SK-N-SH (cell line): ENCODE measurements around the gene WWC2. TPM values are rescaled to one million over a fixed set of nuclear protein-coding genes. Genes with fewer than 3 reads are reported as not detected.

Experiments used
- CTCF ChIA-PET: fragments of 300-600, 350-600 bp; formaldehyde crosslinking; extraction: SDS; loops from one replicate; lab custom pipeline; 2021; lab: Yijun Ruan, JAX
- POLR2A ChIA-PET: fragments of 350-600 bp; sonication (Branson Sonifier 250); formaldehyde crosslinking; extraction: SDS; loops from one replicate; lab custom pipeline; 2020; ENCODE audit warnings: antibody characterized with exemption, inconsistent platforms; lab: Yijun Ruan, JAX
- DNase-seq: peaks from one replicate; pipeline ENCODE4 v3.0.0; 2012
- H2AFZ ChIP-seq: fragments of 200-600 bp; sonication (generic); 2 replicates; pipeline ENCODE4 v1.8.1; 2016; ENCODE audit warnings: antibody characterized with exemption, mild to moderate bottlenecking, low read depth
- H3F3A ChIP-seq: fragments of 200-600 bp; sonication (generic); replicated peaks from 2 replicates; pipeline ENCODE3; 2016; ENCODE audit warnings: antibody characterized with exemption, mild to moderate bottlenecking; ENCODE audit not compliant: insufficient read depth
- H3K27ac ChIP-seq, 2 experiments: fragments of 200-500 bp in 1 of 2; fragments of 200-600 bp in 1 of 2; sonication (Bioruptor generic) in 1 of 2; sonication (generic), shearing (Covaris generic) in 1 of 2; 2 replicates each; pipeline versions ENCODE4 v1.5.1 to v1.6.1; 2014 to 2016; ENCODE audit warnings: low read depth in 2 of 2, inconsistent platforms in 1 of 2, low read length in 1 of 2, mild to moderate bottlenecking in 1 of 2, mixed read lengths in 1 of 2
- H3K27me3 ChIP-seq: fragments of 200-600 bp; sonication (generic), shearing (Covaris generic); 2 replicates; pipeline ENCODE4 v1.6.1; 2016; ENCODE audit warnings: mixed run types; ENCODE audit not compliant: insufficient read depth
- H3K36me3 ChIP-seq, 2 experiments: fragments of 200-500 bp in 1 of 2; fragments of 200-600 bp in 1 of 2; sonication (Bioruptor generic) in 1 of 2; sonication (generic) in 1 of 2; replicated peaks in 1 of 2; 2 replicates each; pipeline versions ENCODE3 to v1.5.1; 2014 to 2016; ENCODE audit warnings: low read length in 1 of 2, mild to moderate bottlenecking in 1 of 2; ENCODE audit not compliant: insufficient read depth in 2 of 2, control insufficient read depth in 1 of 2
- H3K4me1 ChIP-seq, 2 experiments: fragments of 200-500 bp in 1 of 2; fragments of 200-600 bp in 1 of 2; sonication (Bioruptor generic) in 1 of 2; sonication (generic), shearing (Covaris generic) in 1 of 2; 2 replicates each; pipeline versions ENCODE4 v1.5.1 to v1.6.1; 2014 to 2016; ENCODE audit warnings: low read depth in 1 of 2, low read length in 1 of 2, mixed run types in 1 of 2; ENCODE audit not compliant: insufficient read depth in 2 of 2, control insufficient read depth in 1 of 2
- H3K4me2 ChIP-seq: fragments of 200-600 bp; sonication (generic), shearing (Covaris generic); 2 replicates; pipeline ENCODE4 v1.6.1; 2017; ENCODE audit warnings: mixed run types
- H3K4me3 ChIP-seq, 2 experiments: fragments of 200-500 bp in 1 of 2; fragments of 200-600 bp in 1 of 2; sonication (Bioruptor generic) in 1 of 2; sonication (generic), shearing (Covaris generic) in 1 of 2; 2 replicates each; pipeline versions ENCODE4 v1.5.1 to v1.8.1; 2014 to 2016; ENCODE audit warnings: low read depth in 2 of 2, inconsistent platforms in 1 of 2, low read length in 1 of 2, mild to moderate bottlenecking in 1 of 2, mixed read lengths in 1 of 2, moderate library complexity in 1 of 2
- H3K79me2 ChIP-seq: fragments of 200-600 bp; sonication (generic); 2 replicates; pipeline ENCODE4 v1.8.1; 2017; ENCODE audit warnings: mild to moderate bottlenecking; ENCODE audit not compliant: insufficient read depth
- H3K9ac ChIP-seq: fragments of 200-600 bp; sonication (generic); 2 replicates; pipeline ENCODE4 v1.6.1; 2017; ENCODE audit warnings: mixed run types
- H3K9me2 ChIP-seq: fragments of 200-600 bp; sonication (generic); 2 replicates; pipeline ENCODE4 v1.6.1; 2017; ENCODE audit warnings: mixed run types
- H3K9me3 ChIP-seq: fragments of 200-600 bp; sonication (generic); 2 replicates; pipeline ENCODE4 v1.6.1; 2017; ENCODE audit warnings: mixed run types, mild to moderate bottlenecking, moderate library complexity
- H4K20me1 ChIP-seq: fragments of 200-600 bp; sonication (generic); 2 replicates; pipeline ENCODE4 v1.6.1; 2017; ENCODE audit warnings: mild to moderate bottlenecking, mixed run types; ENCODE audit not compliant: insufficient read depth
- CHD2 ChIP-seq: fragments of 150-350 bp; IDR thresholded peaks from 2 replicates; pipeline ENCODE4 v1.6.1; 2018; ENCODE audit warnings: low read length; ENCODE audit not compliant: partially characterized antibody
- EZH2phosphoT487 ChIP-seq: fragments of 200-600 bp; sonication (generic); IDR thresholded peaks from 2 replicates; pipeline ENCODE4 v1.6.1; 2017; ENCODE audit warnings: low read depth, mixed run types, mild to moderate bottlenecking, antibody characterized with exemption, moderate library complexity, borderline replicate concordance
- FOXJ3 ChIP-seq: sonication (generic); formaldehyde crosslinking; IDR thresholded peaks from 2 replicates; pipeline ENCODE4 v1.5.1; 2020; ENCODE audit warnings: mild to moderate bottlenecking, missing genetic modification reagents
- GABPA ChIP-seq: IDR thresholded peaks from 2 replicates; pipeline ENCODE4 v1.4.0; 2012; ENCODE audit warnings: low read depth, mild to moderate bottlenecking
- JUND ChIP-seq: IDR thresholded peaks from 2 replicates; pipeline ENCODE4 v1.4.0; 2012
- NFIC ChIP-seq: IDR thresholded peaks from 2 replicates; pipeline ENCODE4 v1.4.0; 2012; ENCODE audit warnings: borderline replicate concordance
- POLR2AphosphoS5 ChIP-seq: IDR thresholded peaks from 2 replicates; pipeline ENCODE4 v1.6.1; 2012; ENCODE audit warnings: low read depth, low read length
- RAD21 ChIP-seq: IDR thresholded peaks from 2 replicates; pipeline ENCODE4 v1.6.1; 2012; ENCODE audit warnings: mild to moderate bottlenecking, low read length
- RFX5 ChIP-seq: IDR thresholded peaks from 2 replicates; pipeline ENCODE4 v1.6.1; 2012; ENCODE audit warnings: mild to moderate bottlenecking, improper control_type of control experiment, low read length
- RXRA ChIP-seq: IDR thresholded peaks from 2 replicates; pipeline ENCODE4 v1.4.0; 2012; ENCODE audit warnings: low read depth, mild to moderate bottlenecking, borderline replicate concordance
- SIN3A ChIP-seq: IDR thresholded peaks from 2 replicates; pipeline ENCODE4 v1.6.1; 2012; ENCODE audit warnings: low read depth, mild to moderate bottlenecking, low read length, moderate library complexity, borderline replicate concordance
- TAF1 ChIP-seq: IDR thresholded peaks from 2 replicates; pipeline ENCODE4 v1.6.1; 2012; ENCODE audit warnings: low read depth, mild to moderate bottlenecking, low read length, moderate library complexity, borderline replicate concordance
- TCF12 ChIP-seq: IDR thresholded peaks from 2 replicates; pipeline ENCODE4 v1.4.0; 2012
- YY1 ChIP-seq: IDR thresholded peaks from 2 replicates; pipeline ENCODE4 v1.4.0; 2012; ENCODE audit warnings: low read depth, mild to moderate bottlenecking
- WGBS: methylation state at CpG from one replicate; pipeline ENCODE4 v1.1.6; 2017; ENCODE audit warnings: low lambda C conversion rate; 5-methylcytosine and 5-hydroxymethylcytosine counted together
- polyA plus RNA-seq, 3 experiments: library from polyadenylated mRNA; depleted of rRNA; stranded (reverse); fragments of >200 nt; gene quantifications; 2 replicates each; pipeline ENCODE4 v1.2.3, GENCODE V29; 2012
- TF ChIP-seq, protein P1 (sequence below): IDR thresholded peaks from 2 replicates; pipeline ENCODE4 v1.4.0; 2012; ENCODE audit warnings: low read depth
- TF ChIP-seq, protein P2 (sequence below): fragments of 150-350 bp; IDR thresholded peaks from 2 replicates; pipeline ENCODE4 v1.6.1; 2017; ENCODE audit warnings: antibody characterized with exemption, low read length, low read depth, borderline replicate concordance
- TF ChIP-seq, protein P3 (sequence below): IDR thresholded peaks from 2 replicates; pipeline ENCODE4; 2012
- TF ChIP-seq, protein P4 (sequence below): IDR thresholded peaks from 2 replicates; pipeline ENCODE4 v1.4.0; 2012; ENCODE audit warnings: low read depth, borderline replicate concordance
- TF ChIP-seq, protein P5 (sequence below): fragments of 200-600 bp; sonication (generic); IDR thresholded peaks from 2 replicates; pipeline ENCODE4 v1.6.1; 2017; ENCODE audit warnings: antibody characterized with exemption, mild to moderate bottlenecking, moderate library complexity
- TF ChIP-seq, protein P6 (sequence below): IDR thresholded peaks from 2 replicates; pipeline ENCODE4 v1.4.0; 2012; ENCODE audit warnings: low read depth, borderline replicate concordance

Gene WWC2
- polyA plus RNA-seq, 1 of the 3 experiments (the other 2 are of a cell fraction): 18.4 TPM

DNA sequence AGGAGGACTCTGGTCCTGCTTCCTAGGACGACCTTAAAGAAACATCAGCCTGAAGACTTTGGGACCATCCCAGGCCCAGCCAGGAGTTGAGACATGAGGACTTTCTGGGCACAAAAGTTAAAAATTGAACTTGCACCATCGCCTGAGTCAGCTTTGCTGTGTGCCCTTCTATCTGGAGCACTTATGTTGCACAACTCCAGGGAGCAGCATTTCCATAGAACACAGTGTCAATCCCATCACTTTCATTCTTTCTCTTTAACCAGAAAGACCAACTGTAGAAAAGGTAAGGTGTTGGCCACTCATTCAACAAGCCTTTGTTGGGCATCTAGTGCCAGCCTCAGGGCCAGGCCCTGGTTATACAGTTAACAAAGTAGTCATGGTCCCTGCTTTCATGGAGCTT is 231.8 kb downstream of the WWC2 start:
- Histone ChIP-seq H3K9ac (no peak overlapping the region), H3K27me3 (no peaks in the 10 kb centered on the region), H3K9me3 (no peaks in the 10 kb centered on the region), H3F3A (peaks cover 16% of the 10 kb centered on the region), H3K9me2 (no peaks in the 10 kb centered on the region), H3K4me1 (peaks cover 0 to 18% of the 10 kb centered on the region in 2 experiments; a peak in 2 of 4 replicates), H3K27ac (no peak overlapping the region), H3K4me2 (no peak overlapping the region), H3K4me3 (no peak overlapping the region), H4K20me1 (no peaks in the 10 kb centered on the region), H2AFZ (no peak overlapping the region), H3K36me3 (no peaks in the 10 kb centered on the region), H3K79me2 (no peaks in the 10 kb centered on the region)
- TF ChIP-seq FOXJ3 (CRISPR knock-in tag) (no peak), RXRA (no peak), NFIC (no peak), GABPA (no peak), CHD2 (no peak), TAF1 (no peak)
- TF ChIP-seq, protein P1, sequence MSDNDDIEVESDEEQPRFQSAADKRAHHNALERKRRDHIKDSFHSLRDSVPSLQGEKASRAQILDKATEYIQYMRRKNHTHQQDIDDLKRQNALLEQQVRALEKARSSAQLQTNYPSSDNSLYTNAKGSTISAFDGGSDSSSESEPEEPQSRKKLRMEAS: no peak
- ChIA-PET CTCF (no interaction called here), POLR2A (no interaction called here)
- DNase-seq: no peak
- WGBS: 100% methylated on average over 2 of the region's 2 CpGs

DNA sequence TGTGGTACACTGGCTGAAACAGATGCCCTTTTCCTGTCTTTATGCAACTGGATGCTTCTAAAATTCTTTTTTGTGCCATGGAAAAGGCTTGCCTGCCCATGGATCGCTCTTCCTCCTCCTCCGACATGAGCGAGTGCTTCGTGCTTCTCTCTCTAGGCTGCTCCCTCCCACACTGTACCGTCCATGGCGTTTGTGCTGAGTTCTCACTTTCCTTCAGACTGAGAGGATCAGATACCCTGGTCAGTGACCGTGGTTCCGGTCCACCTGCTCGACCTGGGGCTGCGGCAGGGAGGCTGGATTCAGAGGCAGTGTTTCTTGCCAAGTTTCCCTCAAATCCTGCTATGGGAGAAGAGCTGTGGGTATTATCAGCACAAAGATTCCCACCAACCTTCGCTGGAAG is 233.4 kb downstream of the WWC2 start:
- H3K9me2 ChIP-seq: no peaks in the 10 kb centered on the region
- no peak overlapping the region for H2AFZ ChIP-seq
- WGBS: 82% methylated on average over 11 of the region's 11 CpGs
- H3K4me3 ChIP-seq: no peak overlapping the region
- peaks cover 18% of the 10 kb centered on the region for H3F3A ChIP-seq
- no peak overlapping the region for H3K27ac ChIP-seq
- POLR2A ChIA-PET: no interaction called here
- H3K79me2 ChIP-seq: no peaks in the 10 kb centered on the region
- TF ChIP-seq, protein P2, sequence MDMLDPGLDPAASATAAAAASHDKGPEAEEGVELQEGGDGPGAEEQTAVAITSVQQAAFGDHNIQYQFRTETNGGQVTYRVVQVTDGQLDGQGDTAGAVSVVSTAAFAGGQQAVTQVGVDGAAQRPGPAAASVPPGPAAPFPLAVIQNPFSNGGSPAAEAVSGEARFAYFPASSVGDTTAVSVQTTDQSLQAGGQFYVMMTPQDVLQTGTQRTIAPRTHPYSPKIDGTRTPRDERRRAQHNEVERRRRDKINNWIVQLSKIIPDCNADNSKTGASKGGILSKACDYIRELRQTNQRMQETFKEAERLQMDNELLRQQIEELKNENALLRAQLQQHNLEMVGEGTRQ: no peak
- TF ChIP-seq, protein P3, sequence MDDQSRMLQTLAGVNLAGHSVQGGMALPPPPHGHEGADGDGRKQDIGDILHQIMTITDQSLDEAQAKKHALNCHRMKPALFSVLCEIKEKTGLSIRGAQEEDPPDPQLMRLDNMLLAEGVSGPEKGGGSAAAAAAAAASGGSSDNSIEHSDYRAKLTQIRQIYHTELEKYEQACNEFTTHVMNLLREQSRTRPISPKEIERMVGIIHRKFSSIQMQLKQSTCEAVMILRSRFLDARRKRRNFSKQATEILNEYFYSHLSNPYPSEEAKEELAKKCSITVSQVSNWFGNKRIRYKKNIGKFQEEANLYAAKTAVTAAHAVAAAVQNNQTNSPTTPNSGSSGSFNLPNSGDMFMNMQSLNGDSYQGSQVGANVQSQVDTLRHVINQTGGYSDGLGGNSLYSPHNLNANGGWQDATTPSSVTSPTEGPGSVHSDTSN: no peak
- no peak for TF ChIP-seq JUND
- TF ChIP-seq, protein P4, sequence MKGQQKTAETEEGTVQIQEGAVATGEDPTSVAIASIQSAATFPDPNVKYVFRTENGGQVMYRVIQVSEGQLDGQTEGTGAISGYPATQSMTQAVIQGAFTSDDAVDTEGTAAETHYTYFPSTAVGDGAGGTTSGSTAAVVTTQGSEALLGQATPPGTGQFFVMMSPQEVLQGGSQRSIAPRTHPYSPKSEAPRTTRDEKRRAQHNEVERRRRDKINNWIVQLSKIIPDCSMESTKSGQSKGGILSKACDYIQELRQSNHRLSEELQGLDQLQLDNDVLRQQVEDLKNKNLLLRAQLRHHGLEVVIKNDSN: no peak
- TF ChIP-seq RFX5: no peak
- no peak for TF ChIP-seq GABPA
- no peak for TF ChIP-seq SIN3A
- TF ChIP-seq FOXJ3 (CRISPR knock-in tag): no peak
- TF ChIP-seq YY1: no peak
- TF ChIP-seq EZH2phosphoT487: no peak
- TF ChIP-seq, protein P5, sequence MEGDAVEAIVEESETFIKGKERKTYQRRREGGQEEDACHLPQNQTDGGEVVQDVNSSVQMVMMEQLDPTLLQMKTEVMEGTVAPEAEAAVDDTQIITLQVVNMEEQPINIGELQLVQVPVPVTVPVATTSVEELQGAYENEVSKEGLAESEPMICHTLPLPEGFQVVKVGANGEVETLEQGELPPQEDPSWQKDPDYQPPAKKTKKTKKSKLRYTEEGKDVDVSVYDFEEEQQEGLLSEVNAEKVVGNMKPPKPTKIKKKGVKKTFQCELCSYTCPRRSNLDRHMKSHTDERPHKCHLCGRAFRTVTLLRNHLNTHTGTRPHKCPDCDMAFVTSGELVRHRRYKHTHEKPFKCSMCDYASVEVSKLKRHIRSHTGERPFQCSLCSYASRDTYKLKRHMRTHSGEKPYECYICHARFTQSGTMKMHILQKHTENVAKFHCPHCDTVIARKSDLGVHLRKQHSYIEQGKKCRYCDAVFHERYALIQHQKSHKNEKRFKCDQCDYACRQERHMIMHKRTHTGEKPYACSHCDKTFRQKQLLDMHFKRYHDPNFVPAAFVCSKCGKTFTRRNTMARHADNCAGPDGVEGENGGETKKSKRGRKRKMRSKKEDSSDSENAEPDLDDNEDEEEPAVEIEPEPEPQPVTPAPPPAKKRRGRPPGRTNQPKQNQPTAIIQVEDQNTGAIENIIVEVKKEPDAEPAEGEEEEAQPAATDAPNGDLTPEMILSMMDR: no peak
- TF ChIP-seq, protein P6, sequence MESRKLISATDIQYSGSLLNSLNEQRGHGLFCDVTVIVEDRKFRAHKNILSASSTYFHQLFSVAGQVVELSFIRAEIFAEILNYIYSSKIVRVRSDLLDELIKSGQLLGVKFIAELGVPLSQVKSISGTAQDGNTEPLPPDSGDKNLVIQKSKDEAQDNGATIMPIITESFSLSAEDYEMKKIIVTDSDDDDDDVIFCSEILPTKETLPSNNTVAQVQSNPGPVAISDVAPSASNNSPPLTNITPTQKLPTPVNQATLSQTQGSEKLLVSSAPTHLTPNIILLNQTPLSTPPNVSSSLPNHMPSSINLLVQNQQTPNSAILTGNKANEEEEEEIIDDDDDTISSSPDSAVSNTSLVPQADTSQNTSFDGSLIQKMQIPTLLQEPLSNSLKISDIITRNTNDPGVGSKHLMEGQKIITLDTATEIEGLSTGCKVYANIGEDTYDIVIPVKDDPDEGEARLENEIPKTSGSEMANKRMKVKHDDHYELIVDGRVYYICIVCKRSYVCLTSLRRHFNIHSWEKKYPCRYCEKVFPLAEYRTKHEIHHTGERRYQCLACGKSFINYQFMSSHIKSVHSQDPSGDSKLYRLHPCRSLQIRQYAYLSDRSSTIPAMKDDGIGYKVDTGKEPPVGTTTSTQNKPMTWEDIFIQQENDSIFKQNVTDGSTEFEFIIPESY: no peak
- no peak for TF ChIP-seq RAD21
- TF ChIP-seq, protein P1: no peak
- TF ChIP-seq TCF12: no peak
- TF ChIP-seq POLR2AphosphoS5: no peak
- H3K9ac ChIP-seq: no peak overlapping the region
- H3K27me3 ChIP-seq: no peaks in the 10 kb centered on the region
- no peaks in the 10 kb centered on the region for H3K36me3 ChIP-seq
- H3K4me2 ChIP-seq: no peak overlapping the region
- CTCF ChIA-PET: no interaction called here
- peaks cover 0 to 18% of the 10 kb centered on the region in 2 experiments; a peak in 2 of 4 replicates for H3K4me1 ChIP-seq
- no peaks in the 10 kb centered on the region for H3K9me3 ChIP-seq
- H4K20me1 ChIP-seq: no peaks in the 10 kb centered on the region
- DNase-seq: no peak
